ENCODE results near the gene KTI12. TPM values are rescaled to one million over a fixed set of nuclear protein-coding genes. Genes with fewer than 3 reads are reported as not detected.

Gene KTI12
- polyA plus RNA-seq, 10 donors: 2.4 to 3.9 (median 3.2) TPM

DNA sequence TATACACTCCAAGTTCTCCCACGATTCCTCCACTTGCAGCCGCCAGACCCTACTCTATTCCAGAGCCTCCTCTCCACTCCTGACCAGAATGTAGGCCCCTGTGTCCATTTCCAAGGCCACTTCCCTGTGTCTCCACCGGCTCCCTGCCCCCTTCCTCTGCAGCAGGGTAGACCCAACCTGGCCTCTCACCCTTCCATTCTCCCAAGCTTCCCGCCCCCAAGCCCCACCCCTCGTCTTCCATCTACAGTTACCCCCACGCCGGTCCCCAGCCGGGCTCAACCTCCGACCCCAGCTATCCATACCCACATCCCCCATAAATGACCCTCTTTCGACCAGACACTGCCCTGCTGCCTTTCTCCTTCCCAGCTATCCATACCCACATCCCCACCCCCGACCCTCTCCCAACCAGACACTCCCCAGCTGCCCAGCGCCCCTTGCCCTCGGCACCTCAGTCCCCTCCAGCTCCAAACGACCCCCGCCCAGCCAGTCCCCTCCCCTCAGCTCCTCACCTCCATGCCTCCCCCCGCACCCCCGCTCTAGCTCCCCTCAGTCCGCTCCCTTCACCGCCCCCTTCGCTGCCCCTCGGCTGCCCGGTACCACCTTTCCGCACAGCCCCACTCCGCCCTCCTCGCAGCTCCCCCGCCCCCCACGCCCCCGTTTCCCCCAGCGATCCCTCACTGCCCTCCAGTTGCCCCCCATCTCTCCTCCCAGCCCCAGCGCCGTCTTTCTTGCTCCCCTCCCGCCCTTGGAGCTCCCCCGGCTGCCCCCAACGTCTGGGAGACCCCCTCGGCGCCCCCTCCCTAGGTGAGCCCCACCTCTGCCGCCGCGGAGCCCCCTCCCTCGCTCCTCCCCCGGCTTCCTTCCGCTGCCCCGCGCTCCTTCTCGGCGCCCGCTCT is 43.8 kb downstream of the KTI12 start:
- no peak for DNase-seq

DNA sequence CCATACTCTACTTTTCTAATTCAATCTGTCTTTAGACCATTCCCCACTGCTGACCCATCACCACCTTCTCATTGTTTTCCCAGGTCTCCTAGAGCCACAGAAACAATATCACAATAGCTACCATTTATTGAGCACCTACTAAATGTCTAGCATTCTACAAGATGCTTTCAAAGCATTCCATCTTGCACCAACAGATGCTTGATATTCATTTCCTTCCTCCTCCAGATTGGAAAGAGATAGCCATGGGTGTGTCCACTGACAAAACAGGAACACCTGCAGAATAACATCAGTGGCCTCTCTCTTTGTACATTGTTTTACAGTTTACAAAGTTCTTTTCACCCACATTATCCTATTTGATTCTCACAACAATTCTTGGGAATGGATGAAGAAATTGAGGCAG is 45.4 kb downstream of the KTI12 start:
- DNase-seq: no peak

DNA sequence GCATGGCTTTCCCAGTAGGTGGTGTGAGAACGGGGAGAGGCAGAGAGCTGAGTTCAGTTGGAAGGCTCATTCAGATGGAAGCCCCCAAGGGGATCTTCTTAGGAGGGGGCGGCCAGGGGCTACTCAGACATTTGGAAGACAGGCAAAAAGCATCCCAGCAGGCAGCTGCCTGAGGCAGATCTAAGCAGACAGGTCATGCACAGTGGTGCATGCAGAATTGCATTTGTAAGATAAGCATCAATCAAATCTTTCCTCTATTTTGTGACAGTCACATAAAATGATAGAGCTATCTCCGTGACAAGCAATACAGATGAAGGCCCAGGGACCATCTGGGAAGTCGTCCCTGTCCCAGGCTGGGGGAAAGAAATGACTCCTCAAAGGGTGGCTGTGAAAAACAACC is 46.9 kb downstream of the KTI12 start:
- DNase-seq: no peak

DNA sequence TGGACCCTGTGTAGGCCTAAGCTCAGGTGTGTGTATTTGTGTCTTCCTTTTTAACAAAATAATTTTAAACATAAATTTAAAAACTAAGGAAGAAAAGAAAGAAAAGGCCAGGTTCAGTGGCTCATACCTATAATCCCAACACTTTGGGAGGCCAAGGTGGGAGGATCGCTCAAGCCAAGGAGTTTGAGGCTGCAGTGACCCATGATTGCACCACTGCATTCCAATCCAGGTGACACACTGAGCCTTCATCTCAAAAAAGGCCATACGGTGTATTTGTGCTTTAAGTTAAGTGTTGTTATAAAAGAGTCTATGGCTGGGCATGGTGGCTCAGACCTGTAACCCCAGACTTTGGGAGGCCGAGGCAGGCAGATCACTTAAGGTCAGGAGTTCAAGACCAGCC is 51.4 kb downstream of the KTI12 start:
- no peak for DNase-seq

Other genes with a start within 250 kb of the KTI12 start
- gene NRDC, start 155.1 kb downstream of the KTI12 start, polyA plus RNA-seq (ENCODE audit: insufficient read length in 10 of 10): 100 to 1,000 TPM in 9 of 10 donors, 10 to 100 TPM in 1; 99.2 to 173 (median 130) TPM
- gene RAB3B, start 43.1 kb downstream of the KTI12 start, polyA plus RNA-seq (ENCODE audit: insufficient read length in 10 of 10): under 1 TPM; 0.20 to 0.32 (median 0.23) TPM
- gene TXNDC12, start 21.4 kb upstream of the KTI12 start, polyA plus RNA-seq (ENCODE audit: insufficient read length in 10 of 10): 10 to 100 TPM; 30.4 to 49.3 (median 36.7) TPM
- gene BTF3L4, start 22.5 kb upstream of the KTI12 start, polyA plus RNA-seq (ENCODE audit: insufficient read length in 10 of 10): 10 to 100 TPM; 64.5 to 84.7 (median 75.4) TPM
- 10 to 100 TPM; 17.4 to 23.0 (median 21.3) TPM for gene ZFYVE9, start 108.3 kb upstream of the KTI12 start, polyA plus RNA-seq (ENCODE audit: insufficient read length in 10 of 10)

Data from muscle of back (tissue), 11 donors.